SU-DHL-6 (cell line): ENCODE measurements around the gene RNASE13.
"Not testable (repeated sequence)": the region's sequence is repeated elsewhere in the genome, so short reads cannot be mapped to it uniquely, and the experiment has no call there.

ENCODE experiments used
- EZH2phosphoT487 ChIP-seq: fragments of 200-600 bp; sonication (generic), shearing (Covaris generic); conservative IDR thresholded peaks from 2 replicates; pipeline ENCODE4 v1.6.1; 2018; ENCODE audit warnings: mild to moderate bottlenecking, antibody characterized with exemption, low read length, moderate library complexity, mixed read lengths
- TF ChIP-seq, protein P1 (sequence below): fragments of 200-600 bp; sonication (generic); IDR thresholded peaks from one replicate; pipeline ENCODE4 v1.5.1; 2017; ENCODE audit warnings: antibody characterized with exemption, mild to moderate bottlenecking, low read length, moderate library complexity; ENCODE audit not compliant: insufficient read depth, poor library complexity, severe bottlenecking

DNA sequence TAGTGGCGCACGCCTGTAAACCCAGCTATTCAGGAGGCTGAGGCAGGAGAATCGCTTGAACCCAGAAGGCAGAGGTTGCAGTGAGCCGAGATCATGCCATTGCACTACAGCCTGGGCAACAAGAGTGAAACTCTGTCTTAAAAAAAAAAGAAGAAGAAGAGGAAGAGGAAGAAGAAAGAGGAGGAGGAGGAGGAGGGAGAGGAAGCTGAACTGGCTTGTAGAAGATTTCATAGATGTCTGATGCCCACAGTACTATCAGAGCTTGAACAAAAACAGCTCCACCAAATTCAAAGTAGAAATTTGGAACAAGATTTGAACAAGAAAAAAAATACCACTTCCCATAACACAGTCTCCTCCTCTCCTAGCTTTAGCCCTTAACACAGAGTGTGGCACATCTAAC is 49.0 kb downstream of the RNASE13 start:
- TF ChIP-seq, protein P1, sequence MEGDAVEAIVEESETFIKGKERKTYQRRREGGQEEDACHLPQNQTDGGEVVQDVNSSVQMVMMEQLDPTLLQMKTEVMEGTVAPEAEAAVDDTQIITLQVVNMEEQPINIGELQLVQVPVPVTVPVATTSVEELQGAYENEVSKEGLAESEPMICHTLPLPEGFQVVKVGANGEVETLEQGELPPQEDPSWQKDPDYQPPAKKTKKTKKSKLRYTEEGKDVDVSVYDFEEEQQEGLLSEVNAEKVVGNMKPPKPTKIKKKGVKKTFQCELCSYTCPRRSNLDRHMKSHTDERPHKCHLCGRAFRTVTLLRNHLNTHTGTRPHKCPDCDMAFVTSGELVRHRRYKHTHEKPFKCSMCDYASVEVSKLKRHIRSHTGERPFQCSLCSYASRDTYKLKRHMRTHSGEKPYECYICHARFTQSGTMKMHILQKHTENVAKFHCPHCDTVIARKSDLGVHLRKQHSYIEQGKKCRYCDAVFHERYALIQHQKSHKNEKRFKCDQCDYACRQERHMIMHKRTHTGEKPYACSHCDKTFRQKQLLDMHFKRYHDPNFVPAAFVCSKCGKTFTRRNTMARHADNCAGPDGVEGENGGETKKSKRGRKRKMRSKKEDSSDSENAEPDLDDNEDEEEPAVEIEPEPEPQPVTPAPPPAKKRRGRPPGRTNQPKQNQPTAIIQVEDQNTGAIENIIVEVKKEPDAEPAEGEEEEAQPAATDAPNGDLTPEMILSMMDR = not testable (repeated sequence)
- TF ChIP-seq EZH2phosphoT487 = not testable (repeated sequence)
